HepG2 (cell line): ENCODE results near the gene C1orf87. TPM values are rescaled to one million over a fixed set of nuclear protein-coding genes. Genes with fewer than 3 reads are reported as not detected.

Source experiments
- ATAC-seq: fragments of 200-7000 bp; cut with Tn5 transposase; 3 replicates; pipeline ENCODE4 v1.9.1; 2020; ENCODE audit warnings: mild to moderate bottlenecking, moderate library complexity
- BruUV-seq: library from RNA; stranded (reverse); fragments of 400-500 nt; replicated peaks from 2 replicates; lab custom pipeline; 2021; lab: Mats Ljungman, UMichigan
- CTCF ChIA-PET: fragments of 300-600 bp; formaldehyde crosslinking; extraction: SDS; loops from one replicate; lab custom pipeline; 2021; ENCODE audit warnings: low total read pairs, inconsistent platforms, low intra/inter-chr PET ratio; lab: Yijun Ruan, JAX
- POLR2A ChIA-PET: fragments of 350-600 bp; sonication (Branson Sonifier 250); formaldehyde crosslinking; loops from one replicate; lab custom pipeline; 2020; ENCODE audit warnings: antibody characterized with exemption, inconsistent platforms; lab: Yijun Ruan, JAX
- DNase-seq: peaks from one replicate; pipeline ENCODE4 v3.0.0-alpha.2; 2015; ENCODE audit warnings: low spot score
- FAIRE-seq: peaks from 3 replicates; lab custom pipeline; 2011; peaks lifted over from hg19 to GRCh38; lab: Jason Lieb, UNC
- H2AFZ ChIP-seq: one replicate; pipeline ENCODE4 v1.6.1; 2011; ENCODE audit warnings: low read length, inconsistent platforms
- H3K27ac ChIP-seq: fragments of 300-600 bp; 3 replicates; pipeline ENCODE4 v1.8.0; 2011; ENCODE audit warnings: mixed run types, mild to moderate bottlenecking, mixed read lengths, low read length, inconsistent platforms; ENCODE audit not compliant: insufficient read depth; ENCODE audit errors: extremely low read length
- H3K27me3 ChIP-seq, 2 experiments: fragments of 200-600 bp in 1 of 2; 2 replicates in 1 of 2; 3 replicates in 1 of 2; pipeline versions ENCODE4 v1.6.0 to v1.8.0; 2011; ENCODE audit warnings: low read length in 2 of 2, mild to moderate bottlenecking in 2 of 2, moderate library complexity in 2 of 2, inconsistent platforms in 1 of 2; ENCODE audit not compliant: insufficient read depth in 2 of 2, control insufficient read depth in 1 of 2
- H3K36me3 ChIP-seq, 2 experiments: fragments of 200-600 bp in 1 of 2; replicated peaks in 1 of 2; 2 replicates in 1 of 2; 3 replicates in 1 of 2; pipeline versions ENCODE4 v1.5.1 to v1.8.0; 2011; ENCODE audit warnings: low read length in 2 of 2, inconsistent platforms in 1 of 2; ENCODE audit not compliant: insufficient read depth in 2 of 2, control insufficient read depth in 1 of 2
- H3K4me1 ChIP-seq: 2 replicates; pipeline ENCODE4 v1.5.1; 2012; ENCODE audit warnings: low read length, inconsistent platforms; ENCODE audit not compliant: insufficient read depth
- H3K4me2 ChIP-seq: 2 replicates; pipeline ENCODE4 v1.6.0; 2011; ENCODE audit warnings: low read depth, low read length, inconsistent platforms
- H3K4me3 ChIP-seq, 3 experiments: fragments of 200-600 bp in 1 of 3; sonication (generic), shearing (Covaris generic) in 1 of 3; replicated peaks in 1 of 3; 2 replicates each; pipeline ENCODE4 v1.5.1; 2011 to 2016; ENCODE audit warnings: low read length in 3 of 3, inconsistent platforms in 2 of 3, low read depth in 2 of 3, mild to moderate bottlenecking in 2 of 3, control low read depth in 1 of 3, mixed read lengths in 1 of 3; ENCODE audit not compliant: insufficient read depth in 1 of 3
- H3K79me2 ChIP-seq: one replicate; pipeline ENCODE4 v1.6.1; 2011; ENCODE audit warnings: low read length, inconsistent platforms; ENCODE audit not compliant: insufficient read depth
- H3K9ac ChIP-seq: 2 replicates; pipeline ENCODE4 v1.6.0; 2011; ENCODE audit warnings: mild to moderate bottlenecking, low read depth, low read length, inconsistent platforms; ENCODE audit not compliant: insufficient read depth
- H3K9me3 ChIP-seq: 2 replicates; pipeline ENCODE4 v1.5.1; 2012; ENCODE audit warnings: mild to moderate bottlenecking, low read length
- H4K20me1 ChIP-seq: 2 replicates; pipeline ENCODE4 v1.6.0; 2011; ENCODE audit warnings: inconsistent platforms, mild to moderate bottlenecking, low read length, moderate library complexity; ENCODE audit not compliant: insufficient read depth
- IRF2 ChIP-seq: IDR thresholded peaks from 2 replicates; pipeline ENCODE4 v1.6.1; 2018; ENCODE audit warnings: missing genetic modification reagents, missing compliant biosample characterization
- RBM22 ChIP-seq: fragments of 200-400 bp; formaldehyde crosslinking; optimal IDR thresholded peaks from 2 replicates; pipeline ENCODE3; 2017; ENCODE audit warnings: mild to moderate bottlenecking, low read length, moderate library complexity
- SRSF4 ChIP-seq: fragments of 200-400 bp; formaldehyde crosslinking; IDR thresholded peaks from one replicate; pipeline ENCODE4 v1.6.1; 2018; ENCODE audit warnings: mild to moderate bottlenecking, low read depth, low read length, moderate library complexity; ENCODE audit not compliant: poor library complexity, severe bottlenecking
- ZNF230 ChIP-seq: sonication (generic); formaldehyde crosslinking; IDR thresholded peaks from 2 replicates; pipeline ENCODE4 v1.4.0; 2020; ENCODE audit warnings: mild to moderate bottlenecking, missing genetic modification reagents
- ZNF232 ChIP-seq: sonication (generic); formaldehyde crosslinking; IDR thresholded peaks from 2 replicates; pipeline ENCODE4 v1.4.0; 2020; ENCODE audit warnings: missing genetic modification reagents, borderline replicate concordance
- ZNF616 ChIP-seq: sonication (generic); formaldehyde crosslinking; IDR thresholded peaks from 2 replicates; pipeline ENCODE4 v1.5.0; 2020; ENCODE audit warnings: low read depth, mild to moderate bottlenecking, missing genetic modification reagents
- ZNF747 ChIP-seq: sonication (generic); formaldehyde crosslinking; IDR thresholded peaks from 2 replicates; pipeline ENCODE4 v1.8.1; 2023; ENCODE audit warnings: missing genetic modification reagents, mild to moderate bottlenecking, borderline replicate concordance
- ZNF782 ChIP-seq: sonication (generic); formaldehyde crosslinking; IDR thresholded peaks from 2 replicates; pipeline ENCODE4 v1.4.0; 2020; ENCODE audit warnings: missing genetic modification reagents, mild to moderate bottlenecking, borderline replicate concordance
- WGBS: methylation state at CpG from one replicate; pipeline ENCODE4 v1.1.6; 2017; ENCODE audit warnings: low lambda C conversion rate; 5-methylcytosine and 5-hydroxymethylcytosine counted together
- in situ Hi-C: cut with HindIII; loops from 2 replicates; pipeline ENCODE4 v1.10.0; 2017; ENCODE audit warnings: low pct_unique_long_range_greater_than_20kb; ENCODE audit not compliant: extremely low pct_ligation_motif_present
- intact Hi-C: fragments of 100-400 bp; cut with micrococcal nuclease; formaldehyde crosslinking; loops from one replicate; pipeline ENCODE4 v1.10.0; 2022; ENCODE audit not compliant: unreplicated experiment
- polyA plus RNA-seq, 8 experiments: library from polyadenylated mRNA; depleted of rRNA in 3 of 8; stranded (reverse) in 7 of 8; unstranded in 1 of 8; fragments of >200 nt; fragmentation: Illumina TruSeq in 4 of 8; extraction: Trizol in 4 of 8; gene quantifications; 2 replicates each; pipeline versions ENCODE4 v1.2.1 to v1.2.3, GENCODE V29; 2011 to 2016; ENCODE audit warnings: low read depth in 4 of 8, missing spikeins in 1 of 8, mixed read lengths in 1 of 8; ENCODE audit not compliant: insufficient read depth in 1 of 8
- small RNA-seq, 3 experiments: library from RNA; depleted of rRNA; stranded (forward); fragments of <200 nt; gene quantifications; one replicate each; pipeline ENCODE3, GENCODE V24; 2012; ENCODE audit warnings: low read depth in 2 of 3, low replicate concordance in 1 of 3; ENCODE audit not compliant: insufficient read length in 3 of 3, insufficient read depth in 2 of 3
- total RNA-seq, 5 experiments: library from RNA; depleted of rRNA; stranded (reverse); fragments of >200 nt; fragmentation: Illumina TruSeq; extraction: Trizol; gene quantifications; 2 replicates each; pipeline ENCODE4 v1.2.3, GENCODE V29; 2016; ENCODE audit warnings: low read depth in 1 of 5
- TF ChIP-seq, protein P1 (sequence below): sonication (generic); formaldehyde crosslinking; IDR thresholded peaks from 2 replicates; pipeline ENCODE4 v1.8.0; 2022; ENCODE audit warnings: mild to moderate bottlenecking, missing genetic modification reagents
- TF ChIP-seq, protein P2 (sequence below): sonication (generic); formaldehyde crosslinking; IDR thresholded peaks from 2 replicates; pipeline ENCODE4 v1.5.1; 2020; ENCODE audit warnings: missing genetic modification reagents, mild to moderate bottlenecking, borderline replicate concordance
- TF ChIP-seq, protein P3 (sequence below): sonication (generic); formaldehyde crosslinking; IDR thresholded peaks from 2 replicates; pipeline ENCODE4 v1.8.1; 2023; ENCODE audit warnings: missing genetic modification reagents, inconsistent platforms, borderline replicate concordance

Gene C1orf87
- total and polyA plus RNA-seq, 2 of the 13 experiments (the other 11 are each of a cell fraction or from before 2014, with no cell fraction given), result not detected

DNA sequence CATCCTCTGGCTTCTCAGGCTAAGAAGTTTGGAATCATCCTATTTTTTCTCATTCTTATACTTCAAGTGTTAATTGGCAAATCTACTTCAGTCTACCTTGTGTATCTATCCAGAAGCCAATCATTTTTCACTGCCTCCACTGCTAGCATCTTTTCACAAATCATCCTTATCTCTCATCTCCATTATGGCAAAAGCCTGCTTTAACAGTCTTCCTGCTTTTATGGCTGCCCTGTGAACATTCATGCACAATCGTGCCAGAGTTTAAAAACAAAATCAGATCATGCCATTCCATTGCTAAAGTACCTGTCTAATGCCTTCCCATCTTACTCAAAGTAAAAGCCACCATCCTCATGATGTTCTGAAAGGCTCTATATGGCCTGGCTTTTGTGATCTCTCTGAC lies 127.8 kb downstream of the C1orf87 start:
- BruUV-seq, result no TSS peak
- Histone ChIP-seq H3K36me3 (no peaks in the 10 kb centered on the region), H3K4me1 (peaks cover 9% of the 10 kb centered on the region), H3K9me3 (no peaks in the 10 kb centered on the region), H4K20me1 (no peaks in the 10 kb centered on the region), H3K27me3 (no peaks in the 10 kb centered on the region), H3K4me2 (no peak overlapping the region), H3K4me3 (no peak overlapping the region), H3K9ac (no peak overlapping the region), H2AFZ (no peak overlapping the region), H3K79me2 (no peaks in the 10 kb centered on the region), H3K27ac (no peak overlapping the region)
- ChIA-PET CTCF (interaction anchor here (2.4 kb wide), 1 partner anchor 43 kb away, joined by 47 read pairs; no protein-coding TSS in a partner anchor), POLR2A (no interaction called here)
- no peak for ATAC-seq
- WGBS, result 0% methylated on average over 1 of the region's 1 CpG
- FAIRE-seq, result no peak
- intact Hi-C loops, result no loop called here
- TF ChIP-seq RBM22, result no peak
- TF ChIP-seq, protein P1, sequence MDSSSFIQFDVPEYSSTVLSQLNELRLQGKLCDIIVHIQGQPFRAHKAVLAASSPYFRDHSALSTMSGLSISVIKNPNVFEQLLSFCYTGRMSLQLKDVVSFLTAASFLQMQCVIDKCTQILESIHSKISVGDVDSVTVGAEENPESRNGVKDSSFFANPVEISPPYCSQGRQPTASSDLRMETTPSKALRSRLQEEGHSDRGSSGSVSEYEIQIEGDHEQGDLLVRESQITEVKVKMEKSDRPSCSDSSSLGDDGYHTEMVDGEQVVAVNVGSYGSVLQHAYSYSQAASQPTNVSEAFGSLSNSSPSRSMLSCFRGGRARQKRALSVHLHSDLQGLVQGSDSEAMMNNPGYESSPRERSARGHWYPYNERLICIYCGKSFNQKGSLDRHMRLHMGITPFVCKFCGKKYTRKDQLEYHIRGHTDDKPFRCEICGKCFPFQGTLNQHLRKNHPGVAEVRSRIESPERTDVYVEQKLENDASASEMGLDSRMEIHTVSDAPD (CRISPR knock-in tag), result no peak
- TF ChIP-seq, protein P2, sequence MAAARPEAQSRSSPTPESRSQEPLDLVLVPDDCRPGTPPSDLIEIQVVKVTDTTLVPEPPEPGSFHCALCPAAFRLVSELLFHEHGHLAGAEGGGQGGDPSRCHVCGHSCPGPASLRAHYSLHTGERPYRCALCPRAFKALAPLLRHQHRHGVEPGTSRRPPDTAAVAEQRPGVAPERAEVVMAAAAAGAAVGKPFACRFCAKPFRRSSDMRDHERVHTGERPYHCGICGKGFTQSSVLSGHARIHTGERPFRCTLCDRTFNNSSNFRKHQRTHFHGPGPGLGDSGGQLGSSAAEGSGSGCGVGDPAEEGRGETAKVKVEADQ (CRISPR knock-in tag), result no peak
- TF ChIP-seq, protein P3, sequence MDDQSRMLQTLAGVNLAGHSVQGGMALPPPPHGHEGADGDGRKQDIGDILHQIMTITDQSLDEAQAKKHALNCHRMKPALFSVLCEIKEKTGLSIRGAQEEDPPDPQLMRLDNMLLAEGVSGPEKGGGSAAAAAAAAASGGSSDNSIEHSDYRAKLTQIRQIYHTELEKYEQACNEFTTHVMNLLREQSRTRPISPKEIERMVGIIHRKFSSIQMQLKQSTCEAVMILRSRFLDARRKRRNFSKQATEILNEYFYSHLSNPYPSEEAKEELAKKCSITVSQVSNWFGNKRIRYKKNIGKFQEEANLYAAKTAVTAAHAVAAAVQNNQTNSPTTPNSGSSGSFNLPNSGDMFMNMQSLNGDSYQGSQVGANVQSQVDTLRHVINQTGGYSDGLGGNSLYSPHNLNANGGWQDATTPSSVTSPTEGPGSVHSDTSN (CRISPR knock-in tag), result no peak
- TF ChIP-seq IRF2 (CRISPR knock-in tag), result no peak
- no peak for TF ChIP-seq ZNF230 (CRISPR knock-in tag)
- no peak for TF ChIP-seq ZNF616
- no peak for TF ChIP-seq ZNF232 (CRISPR knock-in tag)
- no peak for TF ChIP-seq SRSF4
- TF ChIP-seq ZNF782, result no peak
- no peak for TF ChIP-seq ZNF747 (CRISPR knock-in tag)
- no peak for DNase-seq
- in situ Hi-C loops, result loop anchor here (5.0 kb wide), 2 partner anchors 43 to 68 kb away; no protein-coding TSS in a partner anchor

Small RNA genes within 50 kb of the gene (small RNA-seq; reads per million reads assigned to genes)
- gene RN7SL475P, result 0 reads per million in 3 experiments

Other genes with a start within 250 kb of the C1orf87 start
- gene CYP2J2, start 147.0 kb downstream of the C1orf87 start, total RNA-seq (2016; rRNA removed; fragmentation: Illumina TruSeq; extraction: Trizol), result 1.1 and 2.1 TPM in 2 replicates
- 5.9 and 6.6 TPM in 2 replicates for gene CYP2J2, start 147.0 kb downstream of the C1orf87 start, polyA plus RNA-seq (2011; rRNA removed)